Measurements from ENCODE around the gene NRGN. TPM values are rescaled to one million over a fixed set of nuclear protein-coding genes. Genes with fewer than 3 reads are reported as not detected.

Gene NRGN
- total RNA-seq, 1 donor from 2014 or later, result 79.9 TPM

DNA sequence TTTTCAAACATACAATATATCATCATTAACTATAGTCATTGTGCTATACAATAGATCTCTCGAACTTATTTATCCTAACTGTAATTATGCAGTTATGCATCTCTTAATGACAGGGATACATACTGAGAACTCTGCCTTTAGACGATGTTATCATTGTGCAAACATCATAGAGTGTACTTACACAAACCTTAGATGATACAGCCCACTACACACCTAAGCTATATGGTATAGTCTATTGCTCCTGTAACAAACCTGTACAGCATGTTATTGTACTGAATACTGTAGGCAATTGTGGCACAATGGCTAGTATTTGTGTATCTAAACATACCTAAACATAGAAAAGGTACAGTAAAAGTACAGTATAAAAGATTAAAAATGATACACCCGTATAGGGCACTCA lies 27.4 kb upstream of the NRGN start:
- intact Hi-C loops (cut with DNase I), result no loop called here
- no peak for DNase-seq
- no peak for ATAC-seq
- Histone ChIP-seq H3K27me3 (peaks cover 5% of the 10 kb centered on the region), H3K4me1 (peaks cover 3% of the 10 kb centered on the region), H3K4me3 (no peak overlapping the region), H3K9me3 (no peaks in the 10 kb centered on the region), H3K36me3 (no peaks in the 10 kb centered on the region), H3K27ac (no peak overlapping the region)
- TF ChIP-seq, protein P1, sequence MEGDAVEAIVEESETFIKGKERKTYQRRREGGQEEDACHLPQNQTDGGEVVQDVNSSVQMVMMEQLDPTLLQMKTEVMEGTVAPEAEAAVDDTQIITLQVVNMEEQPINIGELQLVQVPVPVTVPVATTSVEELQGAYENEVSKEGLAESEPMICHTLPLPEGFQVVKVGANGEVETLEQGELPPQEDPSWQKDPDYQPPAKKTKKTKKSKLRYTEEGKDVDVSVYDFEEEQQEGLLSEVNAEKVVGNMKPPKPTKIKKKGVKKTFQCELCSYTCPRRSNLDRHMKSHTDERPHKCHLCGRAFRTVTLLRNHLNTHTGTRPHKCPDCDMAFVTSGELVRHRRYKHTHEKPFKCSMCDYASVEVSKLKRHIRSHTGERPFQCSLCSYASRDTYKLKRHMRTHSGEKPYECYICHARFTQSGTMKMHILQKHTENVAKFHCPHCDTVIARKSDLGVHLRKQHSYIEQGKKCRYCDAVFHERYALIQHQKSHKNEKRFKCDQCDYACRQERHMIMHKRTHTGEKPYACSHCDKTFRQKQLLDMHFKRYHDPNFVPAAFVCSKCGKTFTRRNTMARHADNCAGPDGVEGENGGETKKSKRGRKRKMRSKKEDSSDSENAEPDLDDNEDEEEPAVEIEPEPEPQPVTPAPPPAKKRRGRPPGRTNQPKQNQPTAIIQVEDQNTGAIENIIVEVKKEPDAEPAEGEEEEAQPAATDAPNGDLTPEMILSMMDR (IDR thresholded peaks at IDR 0.05), result no peak

DNA sequence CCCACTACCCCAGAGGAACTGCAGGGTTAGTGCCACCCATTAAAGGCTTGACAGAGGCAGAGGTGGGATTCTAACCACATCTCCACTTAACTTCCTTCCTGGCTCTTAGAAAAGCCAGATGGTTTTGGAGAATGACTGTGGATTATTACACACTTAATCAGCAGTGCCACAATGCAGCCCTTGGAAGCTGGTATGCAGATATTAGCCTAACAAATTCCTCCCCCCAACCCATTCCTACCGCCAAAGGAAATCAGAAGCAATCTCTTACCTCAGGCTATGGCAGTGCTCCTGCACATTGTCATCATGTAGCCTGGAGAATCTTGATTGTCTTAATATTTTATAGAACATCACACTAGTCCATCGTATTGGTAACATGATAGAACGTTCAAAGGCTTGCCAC lies 23.2 kb upstream of the NRGN start:
- peaks cover 24% of the 10 kb centered on the region for H3K27me3 ChIP-seq
- TF ChIP-seq, protein P1 (IDR thresholded peaks at IDR 0.05), result no peak
- H3K4me1 ChIP-seq, result peaks cover 19% of the 10 kb centered on the region
- no peak overlapping the region for H3K4me3 ChIP-seq
- no peaks in the 10 kb centered on the region for H3K9me3 ChIP-seq
- ATAC-seq (no peak), DNase-seq (no peak)
- no peaks in the 10 kb centered on the region for H3K36me3 ChIP-seq
- H3K27ac ChIP-seq, result no peak overlapping the region
- intact Hi-C loops (cut with DNase I), result no loop called here

DNA sequence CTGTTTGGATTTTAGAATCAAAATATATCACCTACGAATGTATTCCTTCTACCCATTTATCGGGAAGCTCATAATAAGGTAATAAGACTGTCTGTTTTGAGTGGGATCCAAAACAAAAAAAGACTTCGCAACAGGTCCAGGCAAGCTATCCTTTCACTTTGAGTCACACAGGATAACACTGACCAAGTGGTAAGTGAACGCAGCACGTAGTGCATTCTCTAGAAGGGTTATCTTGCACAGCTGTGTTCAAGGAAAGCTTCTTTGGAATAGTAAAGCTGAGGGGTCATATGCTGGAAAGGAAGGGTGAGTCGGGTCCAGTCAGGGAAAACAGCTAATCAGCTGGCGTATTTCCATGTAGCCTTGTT lies 22.3 kb upstream of the NRGN start:
- TF ChIP-seq, protein P1 (IDR thresholded peaks at IDR 0.05), result no peak
- ATAC-seq (peak; percentile 15), DNase-seq (no peak)
- Histone ChIP-seq H3K4me1 (peaks cover 19% of the 10 kb centered on the region), H3K27ac (peak overlapping the region; percentile 73), H3K36me3 (no peaks in the 10 kb centered on the region), H3K27me3 (peaks cover 28% of the 10 kb centered on the region), H3K4me3 (peak overlapping the region; percentile 50), H3K9me3 (no peaks in the 10 kb centered on the region)
- intact Hi-C loops (cut with DNase I), result no loop called here

DNA sequence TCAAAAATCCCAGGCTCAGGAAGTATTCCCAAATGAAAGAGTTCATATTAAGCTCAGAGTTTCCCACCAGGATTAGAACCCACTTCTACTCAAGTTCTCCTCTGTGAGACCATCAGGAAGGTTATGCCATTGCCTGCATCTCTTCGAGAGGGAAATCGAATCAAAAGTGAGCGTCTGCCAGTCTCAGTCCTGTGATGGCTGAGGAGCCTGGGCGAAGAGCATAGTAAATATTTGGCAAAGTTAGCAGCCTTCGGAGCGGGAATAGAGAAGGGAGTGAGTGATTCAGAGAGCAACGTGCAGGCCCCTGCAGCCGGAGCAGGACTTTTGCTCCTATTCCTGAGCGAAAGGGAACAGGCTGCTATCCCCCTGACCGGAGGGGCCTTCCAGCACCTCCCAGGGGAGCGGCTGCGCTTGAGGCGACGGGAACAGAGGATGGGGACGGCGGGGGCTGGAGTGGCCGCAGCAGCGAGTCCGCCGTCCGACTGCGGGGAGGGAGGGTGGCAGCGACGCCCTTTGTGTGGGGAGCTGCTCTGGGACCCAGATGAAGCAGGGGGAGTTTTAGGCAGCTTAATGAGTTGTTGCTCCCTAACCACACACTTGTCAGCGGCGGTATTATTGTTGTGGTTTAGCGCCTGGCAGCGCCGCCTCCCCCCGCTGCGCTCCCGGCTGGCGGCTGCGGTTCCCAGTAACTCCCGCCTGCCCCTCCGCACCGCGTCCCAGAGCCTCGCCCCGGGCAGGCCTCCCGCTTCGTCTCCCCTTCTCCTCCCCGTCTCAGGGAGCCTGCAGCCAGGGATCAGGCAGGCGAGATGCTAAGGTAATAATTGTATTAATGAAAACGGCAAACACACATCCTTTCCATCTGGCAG lies 21.7 kb upstream of the NRGN start:
- Histone ChIP-seq H3K4me3 (peak overlapping the region; percentile 50), H3K36me3 (no peaks in the 10 kb centered on the region), H3K4me1 (peaks cover 19% of the 10 kb centered on the region), H3K27me3 (peaks cover 28% of the 10 kb centered on the region), H3K9me3 (no peaks in the 10 kb centered on the region), H3K27ac (peak overlapping the region; percentile 73)
- intact Hi-C loops (cut with DNase I), result no loop called here
- TF ChIP-seq, protein P1 (IDR thresholded peaks at IDR 0.05), result no peak
- peak; percentile 80 for ATAC-seq
- DNase-seq, result peak; percentile 81

DNA sequence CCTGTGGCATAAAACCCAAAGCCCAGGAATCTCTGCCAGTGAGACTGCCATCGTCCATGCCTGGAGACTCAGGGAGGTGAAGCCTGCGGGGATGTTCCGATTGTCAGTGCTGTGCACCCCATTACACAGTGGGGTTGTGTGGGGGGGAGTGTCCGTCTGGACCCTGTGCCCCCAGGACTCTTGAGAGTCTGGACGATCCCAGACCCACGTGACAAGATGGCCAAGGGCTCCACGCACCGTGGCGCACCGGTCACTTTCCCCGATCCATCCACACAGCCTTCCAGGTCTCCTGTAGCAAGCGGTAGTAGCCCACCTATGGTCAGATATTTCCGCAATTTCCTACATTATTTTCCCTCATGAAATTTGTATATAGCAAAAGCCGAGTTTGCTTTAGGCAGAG lies 20.9 kb upstream of the NRGN start:
- DNase-seq, result no peak
- H3K4me1 ChIP-seq, result peaks cover 19% of the 10 kb centered on the region
- no peaks in the 10 kb centered on the region for H3K36me3 ChIP-seq
- no peaks in the 10 kb centered on the region for H3K9me3 ChIP-seq
- TF ChIP-seq, protein P1 (IDR thresholded peaks at IDR 0.05), result no peak
- intact Hi-C loops (cut with DNase I), result no loop called here
- no peak for ATAC-seq
- H3K4me3 ChIP-seq, result no peak overlapping the region
- peaks cover 28% of the 10 kb centered on the region for H3K27me3 ChIP-seq
- no peak overlapping the region for H3K27ac ChIP-seq
